ENCODE results near the gene SLC35G1. TPM values are rescaled to one million over a fixed set of nuclear protein-coding genes. Genes with fewer than 3 reads are reported as not detected.

The SLC35G1 gene
- total RNA-seq, 4 donors from 2014 or later = 2.5 to 7.5 (median 4.3) TPM

DNA sequence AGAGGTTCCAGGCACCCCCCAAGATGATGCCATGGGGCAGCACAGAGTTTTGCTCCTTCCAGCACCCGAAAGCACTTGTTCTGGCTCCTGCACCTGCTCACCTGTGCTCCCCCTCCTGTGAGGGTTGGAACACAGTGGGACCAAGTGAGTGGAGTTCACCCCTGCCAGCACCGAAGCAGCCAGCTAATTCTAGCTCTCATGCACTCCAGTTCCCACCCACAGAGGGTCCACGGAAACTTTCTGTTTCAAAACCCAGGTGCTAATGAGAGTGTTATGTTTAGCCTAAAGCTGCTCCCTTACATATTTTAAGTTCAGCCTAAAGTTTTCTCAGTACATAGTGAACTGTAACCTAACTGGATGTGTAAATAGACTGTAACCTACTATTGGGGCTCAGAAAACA, 42.6 kb upstream of the SLC35G1 start:
- no peaks in the 10 kb centered on the region for H3K27me3 ChIP-seq
- no peak overlapping the region for H3K4me3 ChIP-seq
- TF ChIP-seq POLR2A (IDR thresholded peaks at IDR 0.05) = no peak
- TF ChIP-seq EP300 (IDR thresholded peaks at IDR 0.05) = no peak
- no peak for TF ChIP-seq CTCF (IDR thresholded peaks at IDR 0.05)
- 86 to 89% methylated on average over 3 of the region's 3 CpGs for WGBS, 2 donors
- no peak overlapping the region for H3K27ac ChIP-seq
- H3K4me1 ChIP-seq = no peaks in the 10 kb centered on the region
- DNase-seq (ENCODE audit: low spot score in 2 of 2) = no peak
- no peaks in the 10 kb centered on the region for H3K36me3 ChIP-seq
- no peaks in the 10 kb centered on the region for H3K9me3 ChIP-seq

- WGBS, 2 donors = 84 to 89% methylated on average over 4 of the region's 4 CpGs
- H3K27me3 ChIP-seq = no peaks in the 10 kb centered on the region
These were observed 41.2 kb upstream of the SLC35G1 start for GRCh38 chr10:93852476-93853095.

GRCh38 chr10:93854975-93855374, 38.8 kb upstream of the SLC35G1 start:
- Histone ChIP-seq H3K4me3 (no peak overlapping the region), H3K36me3 (no peaks in the 10 kb centered on the region), H3K27ac (no peak overlapping the region), H3K4me1 (no peaks in the 10 kb centered on the region), H3K9me3 (no peaks in the 10 kb centered on the region), H3K27me3 (no peaks in the 10 kb centered on the region)
- 66 to 81% methylated on average over 3 of the region's 3 CpGs for whole genome bisulfite sequencing, 2 donors
- DNase-seq (ENCODE audit: low spot score in 2 of 2) = no peak
- TF ChIP-seq POLR2A (IDR thresholded peaks at IDR 0.05) = no peak
- TF ChIP-seq EP300 (IDR thresholded peaks at IDR 0.05) = no peak
- TF ChIP-seq CTCF (IDR thresholded peaks at IDR 0.05) = no peak

More at GRCh38 chr10:93852476-93853095, 41.2 kb upstream of the SLC35G1 start:
- no peak for TF ChIP-seq EP300 (IDR thresholded peaks at IDR 0.05)
- TF ChIP-seq CTCF (IDR thresholded peaks at IDR 0.05) = no peak
- no peak for TF ChIP-seq POLR2A (IDR thresholded peaks at IDR 0.05)
- no peaks in the 10 kb centered on the region for H3K4me1 ChIP-seq
- no peak overlapping the region for H3K4me3 ChIP-seq
- no peaks in the 10 kb centered on the region for H3K36me3 ChIP-seq
- no peak for DNase-seq (ENCODE audit: low spot score in 2 of 2)
- H3K27ac ChIP-seq = no peak overlapping the region
- no peaks in the 10 kb centered on the region for H3K9me3 ChIP-seq

GRCh38 chr10:93856349-93857145, 37.2 kb upstream of the SLC35G1 start:
- TF ChIP-seq POLR2A (IDR thresholded peaks at IDR 0.05) (no peak), CTCF (IDR thresholded peaks at IDR 0.05) (no peak), EP300 (IDR thresholded peaks at IDR 0.05) (no peak)
- DNase-seq (ENCODE audit: low spot score in 2 of 2) = no peak
- Histone ChIP-seq H3K27ac (no peak overlapping the region), H3K4me1 (no peaks in the 10 kb centered on the region), H3K36me3 (no peaks in the 10 kb centered on the region), H3K4me3 (no peak overlapping the region), H3K27me3 (no peaks in the 10 kb centered on the region), H3K9me3 (no peaks in the 10 kb centered on the region)
- WGBS, 2 donors = 78% methylated on average over 10 of the region's 10 CpGs

- TF ChIP-seq POLR2A (IDR thresholded peaks at IDR 0.05) (no peak), EP300 (IDR thresholded peaks at IDR 0.05) (no peak), CTCF (IDR thresholded peaks at IDR 0.05) (peak in 2 of 5 experiments; percentile 22 to 33)
- Histone ChIP-seq H3K36me3 (no peaks in the 10 kb centered on the region), H3K4me3 (no peak overlapping the region), H3K27ac (no peak overlapping the region), H3K27me3 (no peaks in the 10 kb centered on the region), H3K4me1 (no peaks in the 10 kb centered on the region), H3K9me3 (no peaks in the 10 kb centered on the region)
- DNase-seq (ENCODE audit: low spot score in 2 of 2) = no peak
- WGBS, 2 donors = 32 to 35% methylated on average over 3 of the region's 3 CpGs
These were observed 34.6 kb upstream of the SLC35G1 start for GRCh38 chr10:93859049-93859655.
